HG03575 (cell line): Measurements from ENCODE around the gene TMC7.

Experiments used
- ATAC-seq: cut with Tn5 transposase; IDR thresholded peaks from one replicate; pipeline ENCODE4 v1.9.1; 2021; ENCODE audit not compliant: unreplicated experiment, insufficient number of reproducible peaks, low FRiP score; ENCODE audit errors: extremely low read depth

The TMC7 gene

GRCh38 chr16:19017179-19017578 lies 33.4 kb downstream of the TMC7 start:
- no peak for ATAC-seq

GRCh38 chr16:19020689-19021088 lies 37.0 kb downstream of the TMC7 start:
- no peak for ATAC-seq

- no peak for ATAC-seq
Measured at GRCh38 chr16:19021747-19022146, 38.0 kb downstream of the TMC7 start.

GRCh38 chr16:19027416-19027815 lies 43.7 kb downstream of the TMC7 start:
- ATAC-seq = no peak

- ATAC-seq = no peak
Measured at GRCh38 chr16:19029980-19030379, 46.2 kb downstream of the TMC7 start.

- ATAC-seq = no peak
Measured at GRCh38 chr16:19031738-19032137, 48.0 kb downstream of the TMC7 start.

- no peak for ATAC-seq
Measured at GRCh38 chr16:19033761-19034160, 50.0 kb downstream of the TMC7 start.

GRCh38 chr16:19040400-19040799 lies 56.7 kb downstream of the TMC7 start:
- ATAC-seq = no peak

GRCh38 chr16:19044769-19045168 lies 61.0 kb downstream of the TMC7 start:
- no peak for ATAC-seq

GRCh38 chr16:19046062-19046461 lies 62.3 kb downstream of the TMC7 start:
- ATAC-seq = no peak

- no peak for ATAC-seq
Measured at GRCh38 chr16:19062706-19063105, 79.0 kb downstream of the TMC7 start.

GRCh38 chr16:19066988-19067348 lies 83.2 kb downstream of the TMC7 start:
- ATAC-seq = no peak

GRCh38 chr16:19067349-19068236 lies 83.9 kb downstream of the TMC7 start, which contains the start of gene COQ7:
Gene COQ7, plus strand, starts transcription at chr16:19067614. Its CDS starts 51 bp downstream, at chr16:19067665.
- ATAC-seq = peak; percentile 68

GRCh38 chr16:19068237-19068815 lies 84.6 kb downstream of the TMC7 start:
- no peak for ATAC-seq

GRCh38 chr16:19071811-19072777 lies 88.4 kb downstream of the TMC7 start:
- no peak for ATAC-seq

- no peak for ATAC-seq
Measured at GRCh38 chr16:19073344-19073743, 89.6 kb downstream of the TMC7 start.

- ATAC-seq = no peak
Measured at GRCh38 chr16:19073863-19074262, 90.1 kb downstream of the TMC7 start.

GRCh38 chr16:19075511-19075910 lies 91.8 kb downstream of the TMC7 start:
- no peak for ATAC-seq

- no peak for ATAC-seq
Measured at GRCh38 chr16:19077879-19078278, 94.1 kb downstream of the TMC7 start.
